ENCODE measurements around the gene ATR. TPM values are rescaled to one million over a fixed set of nuclear protein-coding genes. Genes with fewer than 3 reads are reported as not detected.
"Not testable (repeated sequence)": the region's sequence is repeated elsewhere in the genome, so short reads cannot be mapped to it uniquely, and the experiment has no call there.

Gene ATR
- total and polyA plus RNA-seq, 8 donors = 19.5 to 31.2 (median 29.3) TPM

DNA sequence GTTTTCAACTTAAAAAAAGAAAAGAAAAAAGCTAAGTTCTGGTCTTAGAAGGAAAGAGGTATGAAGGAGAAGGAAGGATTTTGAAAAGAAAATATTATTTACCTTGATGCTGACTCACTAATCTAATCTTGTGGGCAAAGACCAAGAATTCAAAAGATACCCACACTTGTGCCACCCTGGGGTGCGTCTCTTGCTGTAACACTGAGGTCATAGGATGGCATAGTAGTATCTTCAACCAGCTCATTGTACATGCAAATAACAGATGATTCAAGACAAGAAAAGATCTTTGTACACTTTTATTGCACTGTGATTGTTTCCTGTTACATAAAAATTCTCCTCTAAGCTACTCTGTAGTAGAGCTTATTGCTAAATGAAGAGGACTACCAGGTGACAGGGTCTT lies 35.0 kb upstream of the ATR start:
- H3K4me1 ChIP-seq = no peaks in the 10 kb centered on the region
- no peak overlapping the region for H3K4me3 ChIP-seq
- ATAC-seq (no peak), DNase-seq (no peak)
- intact Hi-C loops (cut with DNase I) = no loop called here
- no peaks in the 10 kb centered on the region for H3K27me3 ChIP-seq
- no peaks in the 10 kb centered on the region for H3K36me3 ChIP-seq
- no peak overlapping the region for H3K27ac ChIP-seq
- TF ChIP-seq, protein P1, sequence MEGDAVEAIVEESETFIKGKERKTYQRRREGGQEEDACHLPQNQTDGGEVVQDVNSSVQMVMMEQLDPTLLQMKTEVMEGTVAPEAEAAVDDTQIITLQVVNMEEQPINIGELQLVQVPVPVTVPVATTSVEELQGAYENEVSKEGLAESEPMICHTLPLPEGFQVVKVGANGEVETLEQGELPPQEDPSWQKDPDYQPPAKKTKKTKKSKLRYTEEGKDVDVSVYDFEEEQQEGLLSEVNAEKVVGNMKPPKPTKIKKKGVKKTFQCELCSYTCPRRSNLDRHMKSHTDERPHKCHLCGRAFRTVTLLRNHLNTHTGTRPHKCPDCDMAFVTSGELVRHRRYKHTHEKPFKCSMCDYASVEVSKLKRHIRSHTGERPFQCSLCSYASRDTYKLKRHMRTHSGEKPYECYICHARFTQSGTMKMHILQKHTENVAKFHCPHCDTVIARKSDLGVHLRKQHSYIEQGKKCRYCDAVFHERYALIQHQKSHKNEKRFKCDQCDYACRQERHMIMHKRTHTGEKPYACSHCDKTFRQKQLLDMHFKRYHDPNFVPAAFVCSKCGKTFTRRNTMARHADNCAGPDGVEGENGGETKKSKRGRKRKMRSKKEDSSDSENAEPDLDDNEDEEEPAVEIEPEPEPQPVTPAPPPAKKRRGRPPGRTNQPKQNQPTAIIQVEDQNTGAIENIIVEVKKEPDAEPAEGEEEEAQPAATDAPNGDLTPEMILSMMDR (IDR thresholded peaks at IDR 0.05) = no peak
- H3K9me3 ChIP-seq = no peaks in the 10 kb centered on the region

DNA sequence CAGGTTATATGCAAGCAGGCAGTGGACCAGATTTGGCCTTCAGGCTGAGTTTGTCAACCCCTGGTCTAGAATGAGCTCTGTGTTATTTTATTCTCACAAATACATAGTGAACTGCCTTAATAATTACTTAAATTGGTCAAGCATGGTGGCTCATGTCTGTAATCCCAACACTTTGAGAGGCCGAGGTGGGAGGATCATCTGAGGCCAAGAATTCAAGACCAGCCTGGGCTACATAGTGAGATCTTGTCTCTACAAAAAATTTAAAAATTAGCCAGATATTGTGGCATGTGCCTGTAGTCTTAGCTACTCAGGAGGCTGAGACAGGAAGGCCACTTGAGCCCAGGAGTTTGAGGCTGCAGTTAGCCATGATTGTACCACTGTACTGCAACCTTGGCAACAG lies 32.7 kb upstream of the ATR start:
- Histone ChIP-seq H3K36me3 (no peaks in the 10 kb centered on the region), H3K27me3 (no peaks in the 10 kb centered on the region), H3K27ac (no peak overlapping the region), H3K9me3 (no peaks in the 10 kb centered on the region), H3K4me1 (no peaks in the 10 kb centered on the region), H3K4me3 (no peak overlapping the region)
- intact Hi-C loops (cut with DNase I) = no loop called here
- TF ChIP-seq, protein P1 (IDR thresholded peaks at IDR 0.05) = no peak
- ATAC-seq (no peak), DNase-seq (no peak)

DNA sequence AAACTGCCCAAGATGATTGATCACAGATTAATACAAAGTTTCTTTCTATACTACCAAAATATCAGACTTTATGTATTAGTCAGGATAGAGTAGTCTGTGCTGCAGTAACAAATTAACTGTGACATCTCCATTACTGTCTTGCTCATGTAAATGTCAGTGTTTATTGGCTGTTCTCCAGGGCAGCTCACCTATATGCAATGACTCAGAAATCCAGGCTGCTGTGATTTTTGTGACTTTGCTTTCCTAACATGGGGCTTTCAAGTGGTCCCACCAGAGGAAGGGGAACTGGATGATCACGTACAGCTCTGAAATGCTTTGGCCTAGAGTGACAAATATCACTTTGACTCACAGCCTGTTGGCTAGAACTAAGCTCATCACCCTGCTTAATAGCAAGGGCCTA lies 30.6 kb upstream of the ATR start:
- ATAC-seq (no peak), DNase-seq (no peak)
- no peaks in the 10 kb centered on the region for H3K4me1 ChIP-seq
- no peaks in the 10 kb centered on the region for H3K36me3 ChIP-seq
- no peaks in the 10 kb centered on the region for H3K27me3 ChIP-seq
- intact Hi-C loops (cut with DNase I) = no loop called here
- no peaks in the 10 kb centered on the region for H3K9me3 ChIP-seq
- TF ChIP-seq, protein P1 (IDR thresholded peaks at IDR 0.05) = no peak
- H3K4me3 ChIP-seq = no peak overlapping the region
- no peak overlapping the region for H3K27ac ChIP-seq

DNA sequence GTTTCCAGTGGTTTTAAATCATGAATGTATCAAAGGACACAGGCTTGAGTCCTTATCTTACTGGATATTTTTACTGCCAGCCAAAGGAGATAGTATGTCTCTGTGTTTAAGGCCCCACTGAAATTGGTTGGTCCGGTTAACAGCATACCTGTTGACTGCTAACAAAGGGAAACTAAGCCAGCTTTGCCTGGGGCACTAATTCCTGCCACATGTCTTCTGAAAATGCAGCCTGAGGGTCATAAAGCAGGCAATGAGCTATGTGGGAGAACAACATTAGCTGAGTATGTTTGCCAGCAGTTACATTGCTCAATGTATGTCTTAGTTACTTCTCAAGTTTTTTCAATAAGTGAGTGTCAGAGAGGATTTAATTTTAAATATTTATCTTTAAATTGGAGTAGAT lies 30.1 kb upstream of the ATR start:
- intact Hi-C loops (cut with DNase I) = no loop called here
- no peaks in the 10 kb centered on the region for H3K4me1 ChIP-seq

DNA sequence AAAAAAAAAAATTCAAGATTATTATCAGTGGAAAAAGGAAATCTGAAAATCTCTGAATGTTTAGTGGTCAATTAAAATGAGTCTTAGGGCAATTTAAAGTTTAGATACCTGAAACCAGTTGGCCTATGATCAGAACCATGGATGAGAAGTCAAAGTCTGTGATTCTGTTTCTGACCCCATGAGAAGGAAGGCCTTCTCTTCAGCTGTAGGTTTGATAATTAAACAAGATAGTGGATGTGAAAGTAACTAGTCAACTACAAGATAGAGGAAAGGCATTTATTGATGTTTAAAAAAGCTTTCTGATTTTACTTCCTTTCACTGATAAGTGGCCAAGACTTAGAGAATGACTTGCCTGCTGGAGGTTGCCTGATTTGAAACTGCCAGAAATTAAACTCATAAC lies 26.4 kb upstream of the ATR start:
- Histone ChIP-seq H3K27me3 (no peaks in the 10 kb centered on the region), H3K4me3 (no peak overlapping the region), H3K4me1 (no peaks in the 10 kb centered on the region), H3K36me3 (no peaks in the 10 kb centered on the region), H3K27ac (no peak overlapping the region), H3K9me3 (no peaks in the 10 kb centered on the region)
- intact Hi-C loops (cut with DNase I) = no loop called here
- DNase-seq = no peak
- TF ChIP-seq, protein P1 (IDR thresholded peaks at IDR 0.05) = no peak
- ATAC-seq = no peak

More for the DNA sequence above, 30.1 kb upstream of the ATR start:
- H3K9me3 ChIP-seq = no peaks in the 10 kb centered on the region
- no peak overlapping the region for H3K4me3 ChIP-seq
- H3K36me3 ChIP-seq = no peaks in the 10 kb centered on the region
- DNase-seq (no peak), ATAC-seq (no peak)
- H3K27ac ChIP-seq = no peak overlapping the region
- H3K27me3 ChIP-seq = no peaks in the 10 kb centered on the region
- TF ChIP-seq, protein P1 (IDR thresholded peaks at IDR 0.05) = no peak

DNA sequence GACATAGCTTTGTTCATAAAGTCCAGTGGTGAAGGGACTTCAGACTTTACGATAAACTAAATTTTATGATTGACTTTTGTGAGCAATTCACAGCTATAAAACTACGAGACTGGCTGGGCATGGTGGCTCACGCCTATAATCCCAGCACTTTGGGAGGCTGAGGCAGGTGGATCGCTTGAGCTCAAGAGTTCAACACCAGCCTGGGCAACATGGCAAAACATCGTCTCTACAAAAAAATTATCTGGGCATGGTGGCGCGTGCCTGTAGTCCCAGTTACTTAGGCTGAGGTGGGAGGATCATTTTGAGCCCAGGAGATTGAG lies 24.8 kb upstream of the ATR start:
- DNase-seq; H3K4me1 ChIP-seq; H3K27ac ChIP-seq; ATAC-seq; intact Hi-C loops (cut with DNase I); H3K4me3 ChIP-seq; H3K36me3 ChIP-seq; H3K27me3 ChIP-seq; H3K9me3 ChIP-seq: not testable (repeated sequence)
